ENCODE measurements around the gene PKNOX2.

Gene PKNOX2

DNA sequence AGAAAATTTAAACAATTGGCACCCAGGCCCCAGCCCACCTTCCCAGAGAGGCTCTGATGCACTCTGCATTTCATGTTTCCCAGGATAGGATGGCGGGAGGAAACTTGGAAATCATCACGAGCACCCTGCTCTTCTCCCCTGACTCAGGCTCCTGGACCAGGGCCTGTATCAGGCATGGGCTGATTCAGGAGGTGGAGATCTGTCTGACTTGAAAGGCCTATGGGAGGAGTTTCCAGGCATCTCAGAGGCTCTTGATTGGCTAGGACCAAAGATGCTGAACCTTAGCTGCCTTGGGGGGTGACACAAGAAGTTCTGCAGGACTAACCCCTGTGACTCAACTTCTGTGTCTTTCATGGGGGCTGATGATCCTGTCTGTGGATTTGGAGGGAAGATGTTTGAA, 106.2 kb downstream of the PKNOX2 start:
- no peak for DNase-seq (ENCODE audit: low read depth, low spot score)
- POLR2A ChIA-PET = no interaction called here
- TF ChIP-seq, protein P1, sequence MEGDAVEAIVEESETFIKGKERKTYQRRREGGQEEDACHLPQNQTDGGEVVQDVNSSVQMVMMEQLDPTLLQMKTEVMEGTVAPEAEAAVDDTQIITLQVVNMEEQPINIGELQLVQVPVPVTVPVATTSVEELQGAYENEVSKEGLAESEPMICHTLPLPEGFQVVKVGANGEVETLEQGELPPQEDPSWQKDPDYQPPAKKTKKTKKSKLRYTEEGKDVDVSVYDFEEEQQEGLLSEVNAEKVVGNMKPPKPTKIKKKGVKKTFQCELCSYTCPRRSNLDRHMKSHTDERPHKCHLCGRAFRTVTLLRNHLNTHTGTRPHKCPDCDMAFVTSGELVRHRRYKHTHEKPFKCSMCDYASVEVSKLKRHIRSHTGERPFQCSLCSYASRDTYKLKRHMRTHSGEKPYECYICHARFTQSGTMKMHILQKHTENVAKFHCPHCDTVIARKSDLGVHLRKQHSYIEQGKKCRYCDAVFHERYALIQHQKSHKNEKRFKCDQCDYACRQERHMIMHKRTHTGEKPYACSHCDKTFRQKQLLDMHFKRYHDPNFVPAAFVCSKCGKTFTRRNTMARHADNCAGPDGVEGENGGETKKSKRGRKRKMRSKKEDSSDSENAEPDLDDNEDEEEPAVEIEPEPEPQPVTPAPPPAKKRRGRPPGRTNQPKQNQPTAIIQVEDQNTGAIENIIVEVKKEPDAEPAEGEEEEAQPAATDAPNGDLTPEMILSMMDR (IDR thresholded peaks at IDR 0.05; ENCODE audit: insufficient read depth, low read length, missing control alignments) = no peak
- CTCF ChIA-PET = interaction anchor here (0.7 to 1.2 kb wide), 2 partner anchors 15 to 77 kb away, joined by 3 read pairs; no protein-coding TSS in a partner anchor
- no peak overlapping the region for H3K4me3 ChIP-seq (ENCODE audit: low read depth, low read length)

GRCh38 chr11:125271483-125272091, 107.0 kb downstream of the PKNOX2 start:
- DNase-seq (ENCODE audit: low read depth, low spot score) = no peak
- H3K4me3 ChIP-seq (ENCODE audit: low read depth, low read length) = no peak overlapping the region
- POLR2A ChIA-PET = interaction anchor here (1.5 kb wide), 1 partner anchor 8 kb away, joined by 5 read pairs; no protein-coding TSS in a partner anchor
- CTCF ChIA-PET = interaction anchor here (0.7 to 1.0 kb wide), 2 partner anchors 75 to 77 kb away, joined by 3 read pairs; no protein-coding TSS in a partner anchor
- TF ChIP-seq, protein P1 (IDR thresholded peaks at IDR 0.05; ENCODE audit: insufficient read depth, low read length, missing control alignments) = no peak

- ChIA-PET POLR2A (interaction anchor here (1.5 kb wide), 1 partner anchor 9 kb away, joined by 5 read pairs; no protein-coding TSS in a partner anchor), CTCF (interaction anchor here (1.0 kb wide), 1 partner anchor 74 kb away, joined by 3 read pairs; no protein-coding TSS in a partner anchor)
- no peak overlapping the region for H3K4me3 ChIP-seq (ENCODE audit: low read depth, low read length)
- DNase-seq (ENCODE audit: low read depth, low spot score) = no peak
- TF ChIP-seq, protein P1 (IDR thresholded peaks at IDR 0.05; ENCODE audit: insufficient read depth, low read length, missing control alignments) = no peak
Observed at GRCh38 chr11:125272092-125272491, 107.5 kb downstream of the PKNOX2 start.

GRCh38 chr11:125272821-125273220, 108.3 kb downstream of the PKNOX2 start:
- H3K4me3 ChIP-seq (ENCODE audit: low read depth, low read length) = no peak overlapping the region
- ChIA-PET CTCF (interaction anchor here (1.0 kb wide), 1 partner anchor 73 kb away, joined by 3 read pairs; no protein-coding TSS in a partner anchor), POLR2A (interaction anchor here (1.5 kb wide), 1 partner anchor 10 kb away, joined by 5 read pairs; no protein-coding TSS in a partner anchor)
- TF ChIP-seq, protein P1 (IDR thresholded peaks at IDR 0.05; ENCODE audit: insufficient read depth, low read length, missing control alignments) = no peak
- no peak for DNase-seq (ENCODE audit: low read depth, low spot score)

DNA sequence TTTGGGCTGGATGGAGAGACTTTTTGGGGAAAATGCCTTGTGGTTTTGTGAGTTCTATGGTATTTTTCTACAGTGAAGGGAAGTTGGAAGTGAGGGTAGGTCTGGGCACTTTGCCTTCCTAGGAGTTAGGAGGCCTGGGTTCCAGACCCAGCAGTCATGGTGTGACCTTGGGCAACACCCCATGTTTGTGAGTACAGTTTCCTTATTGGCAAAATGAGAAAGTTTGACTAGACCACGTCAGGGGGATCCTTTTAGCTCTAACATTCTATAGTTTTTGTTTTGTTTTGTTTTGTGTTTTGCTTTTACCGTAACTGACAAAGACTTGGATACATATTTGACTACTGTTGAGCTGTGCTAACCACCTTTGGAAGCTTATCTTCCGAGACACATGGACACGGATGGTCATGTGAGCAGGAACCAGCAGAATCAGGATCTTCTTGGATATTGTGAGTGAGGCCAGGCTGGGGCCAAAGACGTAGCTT, 109.0 kb downstream of the PKNOX2 start:
- CTCF ChIA-PET = interaction anchor here (0.6 kb wide), 1 partner anchor 510 kb away, joined by 3 read pairs; no protein-coding TSS in a partner anchor
- no peak overlapping the region for H3K4me3 ChIP-seq (ENCODE audit: low read depth, low read length)
- POLR2A ChIA-PET = interaction anchor here (0.9 kb wide), 1 partner anchor 9 kb away, joined by 3 read pairs; no protein-coding TSS in a partner anchor
- TF ChIP-seq, protein P1 (IDR thresholded peaks at IDR 0.05; ENCODE audit: insufficient read depth, low read length, missing control alignments) = no peak
- DNase-seq (ENCODE audit: low read depth, low spot score) = no peak

DNA sequence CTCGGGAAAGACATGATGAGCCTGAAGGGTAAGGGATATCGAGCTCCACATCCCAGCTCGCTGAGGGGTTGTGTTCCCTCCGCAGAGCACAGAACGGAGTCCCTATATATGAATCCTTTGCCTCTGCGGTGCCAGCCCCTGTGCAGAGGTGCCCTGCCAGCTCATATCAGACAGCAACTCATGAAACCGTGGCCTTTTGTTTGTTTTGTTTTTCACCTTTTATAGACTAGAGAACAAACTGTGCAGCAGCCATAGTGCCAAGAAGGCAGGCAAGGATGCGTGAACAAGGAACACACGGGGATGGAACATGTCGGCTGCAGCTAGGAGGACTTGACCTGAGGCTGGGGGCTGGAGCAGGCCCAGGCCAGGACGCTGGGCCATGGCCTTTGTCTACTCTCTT, 109.8 kb downstream of the PKNOX2 start:
- no peak overlapping the region for H3K4me3 ChIP-seq (ENCODE audit: low read depth, low read length)
- TF ChIP-seq, protein P1 (IDR thresholded peaks at IDR 0.05; ENCODE audit: insufficient read depth, low read length, missing control alignments) = no peak
- DNase-seq (ENCODE audit: low read depth, low spot score) = no peak
- ChIA-PET CTCF (interaction anchor here (0.6 kb wide), 1 partner anchor 511 kb away, joined by 3 read pairs; no protein-coding TSS in a partner anchor), POLR2A (interaction anchor here (0.9 kb wide), 1 partner anchor 10 kb away, joined by 3 read pairs; no protein-coding TSS in a partner anchor)
